GM06990 (cell line): ENCODE data around the gene SIGLEC9.

Experiments
- DNase-seq: peaks from one replicate; pipeline ENCODE4 v3.0.0-alpha.2; 2011; ENCODE audit not compliant: insufficient read length; ENCODE audit errors: extremely low read depth
- H3K27me3 ChIP-seq: replicated peaks from 2 replicates; pipeline ENCODE4 v1.6.0; 2011; ENCODE audit warnings: low read length; ENCODE audit not compliant: control insufficient read depth, insufficient read depth
- H3K36me3 ChIP-seq: 2 replicates; pipeline ENCODE4 v1.5.1; 2011; ENCODE audit warnings: low read length; ENCODE audit not compliant: control insufficient read depth, insufficient read depth
- H3K4me3 ChIP-seq: replicated peaks from 2 replicates; pipeline ENCODE4 v1.5.1; 2011; ENCODE audit warnings: low read depth, mild to moderate bottlenecking, control low read depth, low read length
- TF ChIP-seq, protein P1 (sequence below): IDR thresholded peaks from 2 replicates; pipeline ENCODE4 v1.5.1; 2011; ENCODE audit warnings: low read length, control low read depth, mild to moderate bottlenecking, inconsistent platforms; ENCODE audit not compliant: insufficient read depth, poor library complexity, severe bottlenecking

The SIGLEC9 gene

DNA sequence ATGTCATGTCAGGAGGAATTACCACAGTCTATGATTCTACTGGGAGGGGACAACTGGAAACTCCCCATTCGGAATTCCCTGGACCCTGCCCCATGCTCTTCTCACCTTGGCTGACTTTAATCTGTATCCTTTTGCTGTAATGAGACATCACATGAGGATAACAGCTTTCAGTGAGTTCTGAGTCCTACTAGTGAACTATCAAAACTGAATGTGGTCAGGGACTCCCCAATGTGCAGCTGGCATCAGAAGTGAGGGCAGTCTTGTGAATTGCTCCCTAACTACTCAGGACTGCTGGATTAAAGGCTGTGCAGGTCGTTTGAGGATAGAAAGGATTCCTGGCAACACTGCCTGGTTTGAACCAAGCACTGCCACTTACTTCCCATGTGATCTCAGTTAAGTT lies 32.6 kb downstream of the SIGLEC9 start:
- Histone ChIP-seq H3K4me3 (no peak overlapping the region), H3K36me3 (no peaks in the 10 kb centered on the region), H3K27me3 (peaks cover 2% of the 10 kb centered on the region; the same call in 1 of the 2 replicates)
- DNase-seq, result no peak
- TF ChIP-seq, protein P1, sequence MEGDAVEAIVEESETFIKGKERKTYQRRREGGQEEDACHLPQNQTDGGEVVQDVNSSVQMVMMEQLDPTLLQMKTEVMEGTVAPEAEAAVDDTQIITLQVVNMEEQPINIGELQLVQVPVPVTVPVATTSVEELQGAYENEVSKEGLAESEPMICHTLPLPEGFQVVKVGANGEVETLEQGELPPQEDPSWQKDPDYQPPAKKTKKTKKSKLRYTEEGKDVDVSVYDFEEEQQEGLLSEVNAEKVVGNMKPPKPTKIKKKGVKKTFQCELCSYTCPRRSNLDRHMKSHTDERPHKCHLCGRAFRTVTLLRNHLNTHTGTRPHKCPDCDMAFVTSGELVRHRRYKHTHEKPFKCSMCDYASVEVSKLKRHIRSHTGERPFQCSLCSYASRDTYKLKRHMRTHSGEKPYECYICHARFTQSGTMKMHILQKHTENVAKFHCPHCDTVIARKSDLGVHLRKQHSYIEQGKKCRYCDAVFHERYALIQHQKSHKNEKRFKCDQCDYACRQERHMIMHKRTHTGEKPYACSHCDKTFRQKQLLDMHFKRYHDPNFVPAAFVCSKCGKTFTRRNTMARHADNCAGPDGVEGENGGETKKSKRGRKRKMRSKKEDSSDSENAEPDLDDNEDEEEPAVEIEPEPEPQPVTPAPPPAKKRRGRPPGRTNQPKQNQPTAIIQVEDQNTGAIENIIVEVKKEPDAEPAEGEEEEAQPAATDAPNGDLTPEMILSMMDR, result no peak

DNA sequence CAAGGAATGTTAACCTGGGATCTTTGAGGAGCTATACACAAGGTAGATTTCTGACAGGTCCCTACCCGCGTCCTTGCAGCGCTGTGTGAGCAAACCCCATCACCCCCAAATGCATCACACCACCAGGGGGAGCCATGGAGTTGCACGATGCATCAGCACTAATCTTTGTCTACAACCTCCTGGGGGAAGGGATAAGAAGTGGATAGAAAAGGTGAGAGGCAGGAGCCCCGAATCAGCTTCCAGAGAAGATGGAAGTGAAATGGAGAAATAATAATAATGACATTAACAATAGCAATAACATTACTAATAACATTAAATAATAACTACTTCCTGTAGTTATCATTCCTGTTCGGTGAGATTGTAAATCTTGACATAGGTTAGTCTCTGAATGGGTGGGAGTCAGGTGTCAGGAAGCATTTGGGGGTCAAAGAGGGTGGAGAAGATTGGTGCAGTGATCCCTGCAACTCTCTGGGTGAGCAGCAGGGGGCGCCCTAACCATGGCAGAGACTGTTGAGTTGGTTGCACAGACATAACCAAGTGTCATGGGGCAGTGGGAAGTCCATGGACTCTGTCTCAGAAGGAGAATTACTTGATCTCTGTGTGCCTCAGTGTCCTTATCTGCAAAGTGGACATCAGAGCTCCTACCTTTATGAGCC lies 33.9 kb downstream of the SIGLEC9 start:
- Histone ChIP-seq H3K36me3 (no peaks in the 10 kb centered on the region), H3K27me3 (no peaks in the 10 kb centered on the region; the same call in 1 of the 2 replicates), H3K4me3 (no peak overlapping the region)
- TF ChIP-seq, protein P1, result peak; percentile 82
- DNase-seq, result no peak

DNA sequence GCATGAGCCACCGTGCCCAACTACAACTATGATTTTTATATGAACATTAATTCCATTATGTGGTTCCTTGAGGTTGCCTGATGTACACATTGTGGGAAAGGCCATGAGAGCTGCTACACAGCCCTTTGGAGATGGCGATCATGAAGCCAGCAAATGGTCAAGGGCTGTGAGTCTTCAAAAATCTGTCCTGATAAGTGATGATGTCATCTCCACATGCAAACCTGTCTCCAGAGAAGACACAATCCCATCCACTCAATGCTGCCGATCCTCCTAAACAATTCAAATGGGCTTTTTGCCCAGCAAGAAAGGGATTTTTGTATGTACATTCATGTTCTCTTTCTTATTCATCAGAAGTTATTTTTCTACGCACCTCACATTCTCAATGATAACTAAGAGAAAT lies 35.0 kb downstream of the SIGLEC9 start:
- DNase-seq, result no peak
- no peak overlapping the region for H3K4me3 ChIP-seq
- TF ChIP-seq, protein P1, result no peak
- no peaks in the 10 kb centered on the region for H3K27me3 ChIP-seq
- H3K36me3 ChIP-seq, result no peaks in the 10 kb centered on the region

DNA sequence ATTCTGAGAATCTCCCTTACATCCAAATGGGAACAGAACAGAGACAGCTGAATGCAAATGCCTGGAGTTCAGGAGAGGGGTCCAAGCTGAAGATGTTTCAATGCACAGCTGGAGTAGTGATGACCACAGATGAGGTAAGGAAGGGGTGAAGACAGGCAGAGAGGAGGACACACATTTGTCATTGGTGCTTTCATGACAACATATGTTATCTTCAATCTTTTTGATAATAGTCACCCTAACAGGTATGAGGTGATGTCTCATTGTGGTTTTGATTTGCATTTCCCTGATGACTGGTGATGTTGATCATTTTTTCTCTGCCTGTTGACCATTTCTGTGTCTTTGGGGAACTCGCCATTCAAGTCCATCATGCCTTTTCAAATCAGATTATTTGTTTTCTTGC lies 36.6 kb downstream of the SIGLEC9 start:
- TF ChIP-seq, protein P1, result no peak

DNA sequence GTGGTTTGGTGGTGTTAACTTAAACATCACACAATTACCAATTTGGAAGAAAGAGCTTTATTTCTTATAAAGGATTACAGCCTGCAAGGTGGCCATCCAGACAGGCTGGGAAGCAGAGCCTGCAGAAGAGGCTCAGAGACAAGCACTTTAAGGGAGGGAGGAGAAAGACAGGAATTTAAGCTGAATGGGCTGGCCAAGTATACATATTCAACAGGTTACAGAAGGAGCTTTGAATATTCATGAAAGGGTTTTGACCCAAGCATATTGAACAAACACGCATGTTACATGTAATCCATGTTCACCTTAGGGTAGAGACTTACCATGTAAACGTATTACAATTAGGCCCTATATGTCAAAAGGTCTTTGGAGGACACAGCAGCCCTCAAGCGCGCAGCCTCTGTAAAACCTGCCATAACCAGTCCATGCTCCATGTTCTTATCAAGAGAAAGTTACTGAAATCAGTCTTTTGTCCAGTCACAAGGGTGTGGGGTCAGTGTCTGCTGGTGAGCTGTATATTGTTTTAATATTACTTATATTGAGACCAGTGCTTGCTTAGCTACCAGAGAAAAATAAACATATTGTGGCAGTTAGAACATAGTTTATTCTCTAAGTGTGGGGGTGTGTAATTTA lies 37.3 kb downstream of the SIGLEC9 start:
- Histone ChIP-seq H3K4me3 (no peak overlapping the region), H3K36me3 (no peaks in the 10 kb centered on the region), H3K27me3 (no peaks in the 10 kb centered on the region)
- DNase-seq, result no peak
- TF ChIP-seq, protein P1, result no peak

More for the DNA sequence above, 36.6 kb downstream of the SIGLEC9 start:
- Histone ChIP-seq H3K27me3 (no peaks in the 10 kb centered on the region), H3K36me3 (no peaks in the 10 kb centered on the region), H3K4me3 (no peak overlapping the region)
- DNase-seq, result no peak
